Mucosa of descending colon (tissue), 3 donors: ENCODE data around the gene PSD2. TPM values are rescaled to one million over a fixed set of nuclear protein-coding genes. Genes with fewer than 3 reads are reported as not detected.

Source experiments
- ATAC-seq: fragments of 200-7000 bp; cut with Tn5 transposase; one replicate; pipeline ENCODE4 v1.9.1; 2020; ENCODE audit warnings: mild to moderate bottlenecking, moderate library complexity
- DNase-seq, 3 donors: peaks; one replicate each; pipeline ENCODE4 v3.0.0-alpha.2; 2020
- H3K36me3 ChIP-seq: fragments of 200-600 bp; one replicate; pipeline ENCODE4 v1.8.0; 2021; ENCODE audit warnings: low read depth, mild to moderate bottlenecking
- H3K4me1 ChIP-seq: fragments of 200-600 bp; one replicate; pipeline ENCODE4 v1.8.0; 2021; ENCODE audit warnings: low read depth, mild to moderate bottlenecking
- H3K4me3 ChIP-seq: fragments of 200-600 bp; one replicate; pipeline ENCODE4 v1.8.0; 2021; ENCODE audit warnings: mild to moderate bottlenecking
- H3K9me3 ChIP-seq: fragments of 200-600 bp; one replicate; pipeline ENCODE4 v1.8.0; 2021; ENCODE audit warnings: mild to moderate bottlenecking
- intact Hi-C, 2 donors: fragments of 100-400 bp; cut with DNase I in 1 of 2; cut with micrococcal nuclease in 1 of 2; formaldehyde crosslinking; loops; one replicate each; pipeline versions ENCODE4 v1.11.0 to v1.11.1; 2022; cut with DNase I, micrococcal nuclease
- total RNA-seq, 3 donors: library from RNA; stranded (reverse); fragmentation: NEBNext Ultra II Directional in 2 of 3; extraction: Animal tissue kit (Norgen Biotek cat#: 25700) in 2 of 3; gene quantifications; one replicate each; pipeline versions ENCODE4 v1.2.1 to v1.2.4, GENCODE V29; 2021 to 2023
- TF ChIP-seq, protein P1 (sequence below): fragments of 200-600 bp; IDR thresholded peaks from one replicate; pipeline ENCODE4 v1.8.0; 2022; ENCODE audit warnings: antibody characterized with exemption, mild to moderate bottlenecking
- donor health status: DM: no; HTN: no; CAD: no; lungs with moderate emphysema.
- donor health status: DM: no; HTN: no; CAD: no.
- donor health status: DM: no; HTN: yes; CAD: no.

Gene PSD2
- total RNA-seq, 3 donors from 2014 or later, result 0.07 to 0.25 TPM; not detected in 1

DNA sequence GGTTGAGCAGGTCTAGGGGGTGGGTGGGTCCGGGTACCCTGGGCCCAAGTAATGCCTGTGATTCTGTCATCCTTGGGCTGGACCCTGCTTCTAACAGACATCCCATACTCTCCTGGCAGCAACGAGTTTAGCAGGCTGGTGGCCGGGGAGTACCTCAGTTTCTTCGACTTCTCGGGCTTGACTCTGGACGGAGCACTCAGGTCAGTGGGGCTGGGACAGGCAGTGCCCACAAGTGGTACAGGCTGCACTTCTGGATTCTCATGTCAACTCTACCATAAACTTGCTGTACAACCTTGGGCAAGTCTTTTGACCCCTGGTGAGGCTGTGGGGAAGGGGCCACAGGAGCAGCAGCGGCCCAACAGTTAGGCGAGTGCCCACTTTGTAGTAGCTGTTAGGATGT is 21.8 kb downstream of the PSD2 start:
- no peak for DNase-seq

DNA sequence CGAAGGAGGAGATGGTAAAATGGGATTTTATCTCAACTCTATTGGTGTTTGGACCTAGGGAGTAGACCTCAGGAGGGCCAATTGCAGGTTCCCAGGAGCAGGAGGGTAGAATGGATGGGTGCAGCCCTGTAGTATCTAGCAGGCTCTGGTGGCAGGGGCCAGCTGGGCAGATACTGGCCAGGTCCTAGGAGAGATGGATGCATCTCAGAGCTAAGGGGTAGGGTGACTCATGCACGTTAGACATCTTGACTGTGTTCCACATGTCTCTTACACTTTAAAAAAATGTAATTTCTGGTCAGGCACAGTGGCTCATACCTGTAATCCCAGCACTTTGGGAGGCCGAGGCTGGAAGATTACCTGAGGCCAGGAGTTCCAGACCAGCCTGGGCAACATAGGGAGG is 22.4 kb downstream of the PSD2 start:
- no peak for ATAC-seq
- DNase-seq, result no peak
- TF ChIP-seq, protein P1, sequence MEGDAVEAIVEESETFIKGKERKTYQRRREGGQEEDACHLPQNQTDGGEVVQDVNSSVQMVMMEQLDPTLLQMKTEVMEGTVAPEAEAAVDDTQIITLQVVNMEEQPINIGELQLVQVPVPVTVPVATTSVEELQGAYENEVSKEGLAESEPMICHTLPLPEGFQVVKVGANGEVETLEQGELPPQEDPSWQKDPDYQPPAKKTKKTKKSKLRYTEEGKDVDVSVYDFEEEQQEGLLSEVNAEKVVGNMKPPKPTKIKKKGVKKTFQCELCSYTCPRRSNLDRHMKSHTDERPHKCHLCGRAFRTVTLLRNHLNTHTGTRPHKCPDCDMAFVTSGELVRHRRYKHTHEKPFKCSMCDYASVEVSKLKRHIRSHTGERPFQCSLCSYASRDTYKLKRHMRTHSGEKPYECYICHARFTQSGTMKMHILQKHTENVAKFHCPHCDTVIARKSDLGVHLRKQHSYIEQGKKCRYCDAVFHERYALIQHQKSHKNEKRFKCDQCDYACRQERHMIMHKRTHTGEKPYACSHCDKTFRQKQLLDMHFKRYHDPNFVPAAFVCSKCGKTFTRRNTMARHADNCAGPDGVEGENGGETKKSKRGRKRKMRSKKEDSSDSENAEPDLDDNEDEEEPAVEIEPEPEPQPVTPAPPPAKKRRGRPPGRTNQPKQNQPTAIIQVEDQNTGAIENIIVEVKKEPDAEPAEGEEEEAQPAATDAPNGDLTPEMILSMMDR, result no peak
- H3K9me3 ChIP-seq, result no peaks in the 10 kb centered on the region
- no peaks in the 10 kb centered on the region for H3K36me3 ChIP-seq
- no peaks in the 10 kb centered on the region for H3K4me1 ChIP-seq
- intact Hi-C loops, result no loop called here
- H3K4me3 ChIP-seq, result no peak overlapping the region

More for the DNA sequence above, 21.8 kb downstream of the PSD2 start:
- ATAC-seq, result no peak
- intact Hi-C loops, result no loop called here
- Histone ChIP-seq H3K36me3 (no peaks in the 10 kb centered on the region), H3K4me1 (no peaks in the 10 kb centered on the region), H3K4me3 (no peak overlapping the region), H3K9me3 (no peaks in the 10 kb centered on the region)
- TF ChIP-seq, protein P1, result no peak

DNA sequence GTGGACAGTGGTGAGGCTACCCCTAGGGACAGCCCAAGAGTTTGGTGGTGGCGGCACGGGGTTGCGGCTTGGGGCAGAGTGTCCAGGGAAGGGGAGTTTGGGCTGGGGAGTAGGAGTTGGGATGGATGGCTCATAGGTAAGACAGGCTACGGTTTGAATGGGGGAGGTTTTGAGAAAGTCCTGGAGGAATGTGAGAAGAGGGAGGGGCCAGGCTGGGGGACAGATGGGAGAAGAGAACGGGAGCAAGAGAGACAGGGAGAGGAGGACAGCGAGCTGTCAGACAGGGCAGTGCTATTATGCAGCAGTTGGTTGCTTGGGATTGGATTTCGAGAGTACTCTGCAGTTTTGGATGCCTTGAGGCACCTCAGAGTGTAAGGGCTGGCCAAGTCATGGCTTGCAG is 24.5 kb downstream of the PSD2 start:
- ATAC-seq (no peak), DNase-seq (no peak)
- TF ChIP-seq, protein P1, result no peak

DNA sequence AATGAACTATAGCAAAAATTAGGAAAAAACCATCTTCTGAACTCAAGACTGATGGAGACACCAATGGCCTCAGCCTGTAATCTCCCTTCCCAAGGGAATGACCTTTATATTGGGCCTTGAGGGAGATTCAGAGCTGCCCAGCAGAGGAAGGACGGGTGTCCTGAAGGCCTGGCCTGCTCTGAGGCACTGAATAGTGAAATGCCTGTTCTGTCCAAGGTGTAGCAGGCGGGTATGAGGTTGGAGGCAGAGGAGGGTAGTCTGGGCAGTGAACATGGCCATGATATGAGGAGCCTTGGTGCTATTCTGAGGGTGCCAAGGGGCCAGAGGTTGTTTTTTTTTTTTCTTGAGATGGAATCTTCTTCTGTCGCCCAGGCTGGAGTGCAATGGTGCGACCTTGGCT is 25.0 kb downstream of the PSD2 start:
- Histone ChIP-seq H3K4me1 (no peaks in the 10 kb centered on the region), H3K9me3 (no peaks in the 10 kb centered on the region), H3K36me3 (no peaks in the 10 kb centered on the region), H3K4me3 (no peak overlapping the region)
- no peak for ATAC-seq
- TF ChIP-seq, protein P1, result no peak
- intact Hi-C loops, result no loop called here
- DNase-seq, result no peak

More for the DNA sequence above, 24.5 kb downstream of the PSD2 start:
- Histone ChIP-seq H3K4me1 (no peaks in the 10 kb centered on the region), H3K4me3 (no peak overlapping the region), H3K9me3 (no peaks in the 10 kb centered on the region), H3K36me3 (no peaks in the 10 kb centered on the region)
- intact Hi-C loops, result no loop called here

DNA sequence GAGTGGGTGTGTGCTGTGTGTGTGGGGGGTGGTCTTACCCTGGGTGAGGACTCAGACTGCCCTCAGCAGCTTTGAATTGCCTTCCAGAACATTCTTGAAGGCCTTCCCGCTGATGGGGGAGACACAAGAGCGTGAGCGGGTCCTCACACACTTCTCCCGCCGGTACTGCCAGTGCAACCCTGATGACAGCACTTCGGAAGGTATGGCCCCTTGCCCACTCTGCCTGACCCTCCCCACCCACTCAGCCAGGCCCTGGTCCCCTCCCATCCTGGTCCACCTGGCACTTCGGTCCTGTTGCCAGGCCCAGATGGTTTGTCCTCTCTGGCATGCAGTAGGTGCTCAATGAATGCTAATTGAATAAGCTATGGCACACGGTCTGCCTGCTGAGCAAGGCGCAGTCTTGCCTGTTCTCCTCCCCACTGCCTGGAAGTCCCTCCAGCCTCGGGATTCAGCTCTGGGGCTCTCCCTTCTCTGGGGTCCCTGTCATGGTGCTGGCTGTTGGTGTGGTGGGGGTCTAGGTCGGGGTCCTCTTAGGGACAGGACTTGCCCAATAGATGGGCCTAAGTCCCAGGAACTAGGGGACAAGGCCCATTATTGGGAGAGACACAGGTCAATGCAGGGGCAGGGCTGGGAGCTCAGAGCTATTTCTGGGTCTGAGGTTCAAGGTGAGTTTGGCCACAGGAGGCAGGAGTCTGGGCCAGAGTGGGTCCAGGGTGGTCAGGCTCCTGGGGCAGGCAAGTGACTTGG is 26.4 kb downstream of the PSD2 start:
- no peak overlapping the region for H3K4me3 ChIP-seq
- no peaks in the 10 kb centered on the region for H3K4me1 ChIP-seq
- TF ChIP-seq, protein P1, result no peak
- intact Hi-C loops, result no loop called here
- no peaks in the 10 kb centered on the region for H3K36me3 ChIP-seq
- no peaks in the 10 kb centered on the region for H3K9me3 ChIP-seq
- DNase-seq, result no peak
- no peak for ATAC-seq
